ENCODE measurements around the gene TPSB2. TPM values are rescaled to one million over a fixed set of nuclear protein-coding genes. Genes with fewer than 3 reads are reported as not detected.
A peak's percentile ranks its signal among the peaks of the same experiment; 100 is the strongest.
"Not testable (repeated sequence)": the region's sequence is repeated elsewhere in the genome, so short reads cannot be mapped to it uniquely, and the experiment has no call there.

Gene TPSB2
- total RNA-seq, 1 donor from 2014 or later: not detected

GRCh38 chr16:1199347-1200013 is 30.5 kb downstream of the TPSB2 start:
- DNase-seq: no peak

- DNase-seq: not testable (repeated sequence)
Measured at GRCh38 chr16:1198671-1199346, 31.2 kb downstream of the TPSB2 start.

- DNase-seq: no peak
Measured at GRCh38 chr16:1198194-1198593, 31.8 kb downstream of the TPSB2 start.

- no peak for DNase-seq
Measured at GRCh38 chr16:1197237-1197866, 32.6 kb downstream of the TPSB2 start.

- DNase-seq: no peak
Measured at GRCh38 chr16:1196494-1196893, 33.5 kb downstream of the TPSB2 start.

- no peak for DNase-seq
Measured at GRCh38 chr16:1195393-1195666, 34.7 kb downstream of the TPSB2 start.

GRCh38 chr16:1194665-1195392 is 35.2 kb downstream of the TPSB2 start:
- DNase-seq: no peak

- DNase-seq: no peak
Measured at GRCh38 chr16:1193825-1194581, 36.0 kb downstream of the TPSB2 start.

- peak; percentile 18 for DNase-seq
Measured at GRCh38 chr16:1193143-1193824, 36.7 kb downstream of the TPSB2 start.

- no peak for DNase-seq
Measured at GRCh38 chr16:1192384-1193073, 37.5 kb downstream of the TPSB2 start.

GRCh38 chr16:1190789-1191188 is 39.2 kb downstream of the TPSB2 start:
- DNase-seq: not testable (repeated sequence)

- no peak for DNase-seq
Measured at GRCh38 chr16:1189455-1189854, 40.5 kb downstream of the TPSB2 start.

- DNase-seq: no peak
Measured at GRCh38 chr16:1188432-1189189, 41.4 kb downstream of the TPSB2 start.

- not testable (repeated sequence) for DNase-seq
Measured at GRCh38 chr16:1185460-1186207, 44.4 kb downstream of the TPSB2 start.

- DNase-seq: no peak
Measured at GRCh38 chr16:1184980-1185379, 45.0 kb downstream of the TPSB2 start.

- no peak for DNase-seq
Measured at GRCh38 chr16:1184156-1184868, 45.7 kb downstream of the TPSB2 start.

- no peak for DNase-seq
Measured at GRCh38 chr16:1182950-1183907, 46.8 kb downstream of the TPSB2 start.

GRCh38 chr16:1182316-1182671 is 47.7 kb downstream of the TPSB2 start:
- no peak for DNase-seq
